T-helper 1 cell treated with Interleukin-12 subunit alpha and Interleukin-12 subunit beta and Interleukin-4 antibody, amounts not matched to agents 30 μg/mL and 1 μg/mL, for 36 hours (primary cell): ENCODE data around the gene SIDT2.

Experiments used
- H3K27ac Mint-ChIP-seq: one replicate; pipeline ENCODE4 v1.8.0; 2021; ENCODE audit warnings: mild to moderate bottlenecking, mixed read lengths
- H3K27me3 Mint-ChIP-seq: one replicate; pipeline ENCODE4 v1.8.0; 2021; ENCODE audit warnings: low read depth, mixed read lengths
- H3K36me3 Mint-ChIP-seq: one replicate; pipeline ENCODE4 v1.8.0; 2021; ENCODE audit warnings: low read depth, mixed read lengths
- H3K4me1 Mint-ChIP-seq: one replicate; pipeline ENCODE4 v1.8.0; 2021; ENCODE audit warnings: low read depth, mixed read lengths
- H3K4me3 Mint-ChIP-seq: one replicate; pipeline ENCODE4 v1.8.0; 2021; ENCODE audit warnings: mild to moderate bottlenecking, moderate library complexity, mixed read lengths
- H3K9me3 Mint-ChIP-seq: one replicate; pipeline ENCODE4 v1.8.0; 2021; ENCODE audit warnings: mixed read lengths

The SIDT2 gene

DNA sequence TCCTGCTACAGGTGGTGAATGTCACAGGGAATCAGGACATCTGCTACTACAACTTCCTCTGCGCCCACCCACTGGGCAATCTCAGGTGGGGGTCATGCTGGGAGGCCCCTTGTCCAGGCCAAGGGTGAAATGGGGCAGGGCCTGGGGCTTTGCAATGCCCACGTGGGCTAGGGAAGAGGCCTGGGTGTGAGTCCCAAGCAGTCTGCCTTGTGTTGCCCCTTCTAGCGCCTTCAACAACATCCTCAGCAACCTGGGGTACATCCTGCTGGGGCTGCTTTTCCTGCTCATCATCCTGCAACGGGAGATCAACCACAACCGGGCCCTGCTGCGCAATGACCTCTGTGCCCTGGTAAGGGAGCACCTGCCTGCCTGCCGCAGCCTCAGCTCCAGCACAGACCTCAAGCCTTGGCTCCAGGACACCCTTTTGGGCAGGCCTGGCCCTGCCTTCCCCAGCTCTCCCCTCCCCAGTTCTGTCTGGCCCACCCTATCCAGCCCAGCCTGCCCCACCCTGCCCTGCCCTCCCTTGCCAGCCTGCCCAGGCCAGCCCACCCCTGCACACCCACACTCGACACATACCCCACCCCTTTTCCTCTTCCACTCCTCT, 11.5 kb downstream of the SIDT2 start:
- H3K27ac Mint-ChIP-seq = no peak overlapping the region
- peaks cover 7% of the 10 kb centered on the region for H3K36me3 Mint-ChIP-seq
- no peaks in the 10 kb centered on the region for H3K9me3 Mint-ChIP-seq
- no peaks in the 10 kb centered on the region for H3K27me3 Mint-ChIP-seq
- H3K4me1 Mint-ChIP-seq = peaks cover 2% of the 10 kb centered on the region
- H3K4me3 Mint-ChIP-seq = no peak overlapping the region

DNA sequence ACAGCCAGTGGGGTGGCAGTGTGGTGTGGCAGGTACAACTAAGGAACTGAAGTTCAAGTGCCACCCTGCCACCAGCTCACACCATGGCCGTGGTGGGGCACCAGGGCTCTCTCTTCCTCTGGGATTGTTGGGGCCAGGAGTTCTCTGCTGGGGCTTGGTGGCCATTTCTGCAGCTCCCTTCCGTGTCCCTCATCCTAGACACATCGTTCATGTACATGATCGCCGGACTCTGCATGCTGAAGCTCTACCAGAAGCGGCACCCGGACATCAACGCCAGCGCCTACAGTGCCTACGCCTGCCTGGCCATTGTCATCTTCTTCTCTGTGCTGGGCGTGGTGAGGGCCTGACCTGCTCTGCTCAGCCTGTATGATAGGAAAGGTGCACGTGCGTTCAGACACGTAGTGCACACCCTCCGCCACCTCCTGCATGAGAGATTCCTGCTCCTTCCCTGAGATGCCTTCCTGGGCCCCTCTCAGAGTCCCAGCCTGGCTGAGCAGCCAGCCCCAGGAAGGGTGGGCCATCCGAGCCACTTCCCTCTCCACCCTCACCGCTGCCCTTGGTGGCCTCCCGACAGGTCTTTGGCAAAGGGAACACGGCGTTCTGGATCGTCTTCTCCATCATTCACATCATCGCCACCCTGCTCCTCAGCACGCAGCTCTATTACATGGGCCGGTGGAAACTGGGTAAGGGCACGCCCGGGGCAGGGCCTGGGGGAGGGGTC, 13.3 kb downstream of the SIDT2 start:
- Mint-ChIP-seq H3K9me3 (no peaks in the 10 kb centered on the region), H3K4me1 (peaks cover 2% of the 10 kb centered on the region)

DNA sequence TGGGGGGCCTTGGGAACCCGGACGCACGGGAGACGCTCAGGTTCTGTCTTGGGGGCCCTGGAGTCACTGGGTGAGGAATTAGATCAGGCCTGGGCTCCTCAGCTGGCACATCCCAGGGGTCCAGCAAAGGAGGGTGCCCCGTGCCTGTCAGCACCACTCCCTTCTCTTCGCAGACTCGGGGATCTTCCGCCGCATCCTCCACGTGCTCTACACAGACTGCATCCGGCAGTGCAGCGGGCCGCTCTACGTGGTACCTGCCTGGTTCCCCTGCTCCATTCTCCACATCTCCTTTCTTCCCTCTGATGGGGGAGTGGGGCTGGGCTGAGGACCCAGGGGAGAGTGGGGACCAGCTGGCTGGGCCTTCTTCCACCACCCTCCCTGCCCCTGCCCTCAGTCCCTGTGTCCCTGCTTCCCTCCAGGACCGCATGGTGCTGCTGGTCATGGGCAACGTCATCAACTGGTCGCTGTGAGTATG, 13.9 kb downstream of the SIDT2 start:
- Mint-ChIP-seq H3K9me3 (no peaks in the 10 kb centered on the region), H3K4me3 (no peak overlapping the region), H3K27me3 (no peaks in the 10 kb centered on the region), H3K4me1 (peaks cover 2% of the 10 kb centered on the region), H3K27ac (no peak overlapping the region), H3K36me3 (peaks cover 7% of the 10 kb centered on the region)

More for the DNA sequence above, 13.3 kb downstream of the SIDT2 start:
- Mint-ChIP-seq H3K4me3 (no peak overlapping the region), H3K27ac (no peak overlapping the region), H3K27me3 (no peaks in the 10 kb centered on the region), H3K36me3 (peaks cover 7% of the 10 kb centered on the region)

DNA sequence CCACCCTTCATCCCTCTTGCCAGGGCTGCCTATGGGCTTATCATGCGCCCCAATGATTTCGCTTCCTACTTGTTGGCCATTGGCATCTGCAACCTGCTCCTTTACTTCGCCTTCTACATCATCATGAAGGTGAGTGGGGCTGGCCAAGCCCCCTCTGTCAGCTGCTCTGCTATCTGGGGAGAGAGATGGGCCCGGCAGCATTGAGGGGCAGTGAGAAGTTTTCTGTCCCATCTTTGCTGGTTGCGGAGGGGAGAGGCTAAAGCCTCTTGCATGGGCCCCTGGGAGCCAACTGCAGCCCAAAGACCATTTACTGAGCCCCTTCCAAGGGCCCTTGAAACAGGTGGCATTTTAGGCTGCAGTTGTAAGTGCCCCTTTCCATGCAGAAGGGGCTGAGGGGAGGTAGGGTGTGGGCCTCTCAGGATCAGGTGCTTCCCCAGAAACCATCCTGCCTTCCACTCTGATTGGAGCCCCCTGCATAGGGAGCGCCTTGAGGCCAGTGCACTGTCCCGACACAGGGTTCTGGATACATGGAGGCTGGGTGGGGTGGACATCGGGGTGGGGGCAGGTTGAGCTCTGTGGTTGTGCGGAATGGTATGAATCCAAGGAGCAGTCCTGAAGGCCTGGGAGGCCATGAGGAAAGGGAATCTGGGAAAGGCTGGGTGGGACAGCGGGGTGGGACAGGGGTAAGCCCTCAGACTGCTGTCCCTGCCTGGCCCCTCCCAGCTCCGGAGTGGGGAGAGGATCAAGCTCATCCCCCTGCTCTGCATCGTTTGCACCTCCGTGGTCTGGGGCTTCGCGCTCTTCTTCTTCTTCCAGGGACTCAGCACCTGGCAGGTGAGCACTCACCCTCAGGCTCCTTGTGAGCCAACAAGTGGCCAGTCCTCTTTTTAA, 14.8 kb downstream of the SIDT2 start:
- H3K27ac Mint-ChIP-seq = peak overlapping the region; percentile 13
- H3K36me3 Mint-ChIP-seq = peaks cover 7% of the 10 kb centered on the region
- no peaks in the 10 kb centered on the region for H3K9me3 Mint-ChIP-seq
- no peaks in the 10 kb centered on the region for H3K27me3 Mint-ChIP-seq
- no peak overlapping the region for H3K4me3 Mint-ChIP-seq
- peaks cover 2% of the 10 kb centered on the region for H3K4me1 Mint-ChIP-seq

DNA sequence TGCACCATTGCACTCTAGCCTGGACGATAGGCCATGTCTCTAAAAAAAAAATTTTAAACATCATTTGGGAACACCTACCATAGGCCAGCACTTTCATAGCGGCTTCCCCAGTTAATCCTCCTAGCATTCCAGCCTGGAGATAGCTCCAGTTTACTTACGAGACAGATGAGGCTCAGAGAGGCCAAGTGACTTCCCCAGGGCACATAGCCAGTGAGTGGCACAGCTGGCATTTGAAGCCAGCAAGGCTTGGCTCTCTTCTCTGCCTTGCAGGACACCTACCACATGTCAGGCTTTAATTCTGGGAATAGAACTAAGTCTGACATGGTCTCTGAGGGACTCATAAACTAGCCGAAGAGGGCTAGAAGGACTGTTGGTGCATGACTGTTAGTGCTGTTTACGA, 15.7 kb downstream of the SIDT2 start:
- Mint-ChIP-seq H3K27ac (no peak overlapping the region), H3K27me3 (no peaks in the 10 kb centered on the region), H3K4me3 (no peak overlapping the region), H3K36me3 (peaks cover 7% of the 10 kb centered on the region), H3K4me1 (peaks cover 2% of the 10 kb centered on the region), H3K9me3 (no peaks in the 10 kb centered on the region)

DNA sequence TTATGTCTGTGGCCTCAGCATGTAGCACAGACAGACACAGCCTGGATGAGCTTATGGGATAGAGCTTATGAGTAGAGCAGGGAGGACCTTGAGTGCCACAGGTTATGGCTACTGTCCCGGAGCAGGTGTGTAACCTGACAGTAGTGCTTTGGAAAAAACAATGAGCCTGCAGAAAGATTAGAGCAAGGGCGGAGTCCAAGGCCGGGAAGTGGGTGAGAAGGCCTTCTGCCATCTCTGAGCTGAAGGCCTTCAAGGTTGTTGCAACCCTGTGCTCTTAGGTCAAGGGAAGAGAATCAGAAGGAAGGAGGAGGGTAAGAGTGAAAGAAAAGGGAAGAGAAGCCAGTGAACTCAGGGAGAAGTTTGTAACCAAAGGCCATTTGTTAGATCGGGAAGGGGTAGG, 16.7 kb downstream of the SIDT2 start:
- no peaks in the 10 kb centered on the region for H3K9me3 Mint-ChIP-seq
- H3K27ac Mint-ChIP-seq = peak overlapping the region; percentile 8
- peaks cover 7% of the 10 kb centered on the region for H3K36me3 Mint-ChIP-seq
- no peak overlapping the region for H3K4me3 Mint-ChIP-seq
- no peaks in the 10 kb centered on the region for H3K27me3 Mint-ChIP-seq
- peaks cover 2% of the 10 kb centered on the region for H3K4me1 Mint-ChIP-seq

DNA sequence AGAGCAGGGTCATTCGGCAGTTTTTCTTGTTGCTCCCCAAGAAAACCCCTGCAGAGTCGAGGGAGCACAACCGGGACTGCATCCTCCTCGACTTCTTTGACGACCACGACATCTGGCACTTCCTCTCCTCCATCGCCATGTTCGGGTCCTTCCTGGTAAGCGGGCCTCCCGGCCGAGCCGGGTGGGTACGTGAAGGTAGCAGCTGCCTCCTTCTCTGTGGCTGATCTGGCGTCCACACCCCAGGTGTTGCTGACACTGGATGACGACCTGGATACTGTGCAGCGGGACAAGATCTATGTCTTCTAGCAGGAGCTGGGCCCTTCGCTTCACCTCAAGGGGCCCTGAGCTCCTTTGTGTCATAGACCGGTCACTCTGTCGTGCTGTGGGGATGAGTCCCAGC, 17.2 kb downstream of the SIDT2 start:
- Mint-ChIP-seq H3K36me3 (peaks cover 3% of the 10 kb centered on the region), H3K4me3 (no peak overlapping the region), H3K9me3 (no peaks in the 10 kb centered on the region), H3K4me1 (peaks cover 2% of the 10 kb centered on the region), H3K27ac (no peak overlapping the region), H3K27me3 (no peaks in the 10 kb centered on the region)

DNA sequence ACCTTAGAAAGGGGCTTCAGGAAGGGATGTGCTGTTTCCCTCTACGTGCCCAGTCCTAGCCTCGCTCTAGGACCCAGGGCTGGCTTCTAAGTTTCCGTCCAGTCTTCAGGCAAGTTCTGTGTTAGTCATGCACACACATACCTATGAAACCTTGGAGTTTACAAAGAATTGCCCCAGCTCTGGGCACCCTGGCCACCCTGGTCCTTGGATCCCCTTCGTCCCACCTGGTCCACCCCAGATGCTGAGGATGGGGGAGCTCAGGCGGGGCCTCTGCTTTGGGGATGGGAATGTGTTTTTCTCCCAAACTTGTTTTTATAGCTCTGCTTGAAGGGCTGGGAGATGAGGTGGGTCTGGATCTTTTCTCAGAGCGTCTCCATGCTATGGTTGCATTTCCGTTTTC, 18.5 kb downstream of the SIDT2 start:
- Mint-ChIP-seq H3K27ac (no peak overlapping the region), H3K4me1 (peaks cover 2% of the 10 kb centered on the region), H3K36me3 (peaks cover 2% of the 10 kb centered on the region), H3K27me3 (no peaks in the 10 kb centered on the region), H3K9me3 (no peaks in the 10 kb centered on the region), H3K4me3 (no peak overlapping the region)

DNA sequence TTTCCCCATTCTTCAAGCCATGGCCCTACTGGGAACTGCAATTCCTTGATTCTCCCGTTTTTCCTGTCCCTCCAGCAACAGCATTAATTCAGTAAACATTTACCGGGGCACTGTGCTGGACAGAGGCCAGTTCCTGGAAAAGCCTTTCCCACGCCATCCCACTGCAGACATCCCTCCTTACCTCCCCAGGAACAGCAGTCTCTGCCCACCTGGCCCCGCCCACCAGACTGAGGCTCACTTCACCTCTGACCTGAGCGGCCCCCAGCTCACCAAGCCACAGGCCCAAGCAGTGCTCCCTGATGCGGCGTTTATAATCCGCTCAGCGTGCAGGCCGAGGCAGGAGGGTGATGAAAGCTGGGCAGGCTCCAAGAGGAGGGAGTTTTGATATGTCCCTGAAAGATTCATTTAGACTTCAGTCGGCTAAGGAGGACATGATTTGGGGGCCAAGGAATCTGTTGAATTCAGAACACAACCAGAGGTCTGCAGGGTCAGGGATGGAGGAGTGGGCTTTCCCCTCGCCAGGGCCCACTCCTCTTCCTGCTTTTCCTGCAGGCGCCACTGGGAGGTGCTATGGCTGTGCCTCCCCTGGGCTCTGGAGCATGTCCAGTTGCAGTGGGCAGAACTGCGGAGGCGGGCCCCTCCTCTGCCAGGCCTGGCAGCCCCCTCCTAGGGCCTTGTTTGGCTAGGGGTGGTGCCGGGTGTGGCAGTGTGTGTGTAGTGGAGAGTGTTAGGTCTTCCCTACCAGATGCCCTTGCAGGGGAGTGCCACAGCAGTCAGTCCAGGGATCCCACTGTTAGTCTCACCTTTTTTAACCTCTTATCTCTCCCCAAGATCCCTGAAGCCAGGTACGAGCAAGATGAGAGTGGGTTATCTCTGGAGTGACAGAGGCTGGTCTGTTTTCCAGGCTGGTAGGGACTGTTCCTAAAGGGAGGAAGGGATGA, 19.2 kb downstream of the SIDT2 start:
- no peaks in the 10 kb centered on the region for H3K27me3 Mint-ChIP-seq
- no peak overlapping the region for H3K27ac Mint-ChIP-seq
- H3K9me3 Mint-ChIP-seq = no peaks in the 10 kb centered on the region
- H3K4me1 Mint-ChIP-seq = peaks cover 2% of the 10 kb centered on the region
- peaks cover 2% of the 10 kb centered on the region for H3K36me3 Mint-ChIP-seq
- no peak overlapping the region for H3K4me3 Mint-ChIP-seq

DNA sequence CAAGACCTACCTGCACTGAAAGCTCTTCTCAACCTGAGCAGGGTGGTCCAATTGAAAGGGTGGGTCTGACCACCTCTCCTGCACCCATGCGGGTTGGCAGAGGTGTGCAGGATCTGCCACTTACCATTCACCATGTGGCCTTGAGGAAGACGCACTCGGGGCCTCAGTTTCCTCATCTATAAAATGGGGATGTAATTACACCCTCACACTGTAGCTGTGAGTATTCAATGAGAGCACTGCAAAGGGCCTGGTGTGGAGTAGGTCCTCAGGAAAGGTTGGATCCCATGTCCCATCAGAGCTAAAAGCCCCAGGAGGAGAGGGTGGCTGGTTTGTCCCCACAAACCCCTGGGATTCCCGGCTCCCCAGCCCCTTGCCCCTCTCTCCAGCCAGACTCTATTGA, 20.1 kb downstream of the SIDT2 start:
- Mint-ChIP-seq H3K4me3 (no peak overlapping the region), H3K4me1 (no peaks in the 10 kb centered on the region), H3K27me3 (no peaks in the 10 kb centered on the region), H3K36me3 (peaks cover 2% of the 10 kb centered on the region), H3K27ac (no peak overlapping the region), H3K9me3 (no peaks in the 10 kb centered on the region)

DNA sequence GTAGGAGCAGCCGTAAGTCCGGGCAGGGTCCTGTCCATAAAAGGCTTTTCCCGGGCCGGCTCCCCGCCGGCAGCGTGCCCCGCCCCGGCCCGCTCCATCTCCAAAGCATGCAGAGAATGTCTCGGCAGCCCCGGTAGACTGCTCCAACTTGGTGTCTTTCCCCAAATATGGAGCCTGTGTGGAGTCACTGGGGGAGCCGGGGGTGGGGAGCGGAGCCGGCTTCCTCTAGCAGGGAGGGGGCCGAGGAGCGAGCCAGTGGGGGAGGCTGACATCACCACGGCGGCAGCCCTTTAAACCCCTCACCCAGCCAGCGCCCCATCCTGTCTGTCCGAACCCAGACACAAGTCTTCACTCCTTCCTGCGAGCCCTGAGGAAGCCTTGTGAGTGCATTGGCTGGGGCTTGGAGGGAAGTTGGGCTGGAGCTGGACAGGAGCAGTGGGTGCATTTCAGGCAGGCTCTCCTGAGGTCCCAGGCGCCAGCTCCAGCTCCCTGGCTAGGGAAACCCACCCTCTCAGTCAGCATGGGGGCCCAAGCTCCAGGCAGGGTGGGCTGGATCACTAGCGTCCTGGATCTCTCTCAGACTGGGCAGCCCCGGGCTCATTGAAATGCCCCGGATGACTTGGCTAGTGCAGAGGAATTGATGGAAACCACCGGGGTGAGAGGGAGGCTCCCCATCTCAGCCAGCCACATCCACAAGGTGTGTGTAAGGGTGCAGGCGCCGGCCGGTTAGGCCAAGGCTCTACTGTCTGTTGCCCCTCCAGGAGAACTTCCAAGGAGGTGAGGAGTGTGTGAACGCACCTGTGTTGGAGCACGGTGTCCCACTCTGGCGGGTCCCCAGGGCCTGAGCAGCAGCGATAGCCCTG, 20.7 kb downstream of the SIDT2 start, which contains the start of gene TAGLN:
TAGLN (plus strand) TSS at position 318 of the 863 bp plus-strand sequence. CDS start 3,644 bp downstream, outside the sequence.
- H3K9me3 Mint-ChIP-seq = no peaks in the 10 kb centered on the region
- H3K27ac Mint-ChIP-seq = no peak within 1 kb of the TSS
- no peak within 1 kb of the TSS for H3K4me3 Mint-ChIP-seq
- peaks cover 7% of the 10 kb centered on the region for H3K36me3 Mint-ChIP-seq
- no peaks in the 10 kb centered on the region for H3K4me1 Mint-ChIP-seq
- H3K27me3 Mint-ChIP-seq = no peaks in the 10 kb centered on the region

DNA sequence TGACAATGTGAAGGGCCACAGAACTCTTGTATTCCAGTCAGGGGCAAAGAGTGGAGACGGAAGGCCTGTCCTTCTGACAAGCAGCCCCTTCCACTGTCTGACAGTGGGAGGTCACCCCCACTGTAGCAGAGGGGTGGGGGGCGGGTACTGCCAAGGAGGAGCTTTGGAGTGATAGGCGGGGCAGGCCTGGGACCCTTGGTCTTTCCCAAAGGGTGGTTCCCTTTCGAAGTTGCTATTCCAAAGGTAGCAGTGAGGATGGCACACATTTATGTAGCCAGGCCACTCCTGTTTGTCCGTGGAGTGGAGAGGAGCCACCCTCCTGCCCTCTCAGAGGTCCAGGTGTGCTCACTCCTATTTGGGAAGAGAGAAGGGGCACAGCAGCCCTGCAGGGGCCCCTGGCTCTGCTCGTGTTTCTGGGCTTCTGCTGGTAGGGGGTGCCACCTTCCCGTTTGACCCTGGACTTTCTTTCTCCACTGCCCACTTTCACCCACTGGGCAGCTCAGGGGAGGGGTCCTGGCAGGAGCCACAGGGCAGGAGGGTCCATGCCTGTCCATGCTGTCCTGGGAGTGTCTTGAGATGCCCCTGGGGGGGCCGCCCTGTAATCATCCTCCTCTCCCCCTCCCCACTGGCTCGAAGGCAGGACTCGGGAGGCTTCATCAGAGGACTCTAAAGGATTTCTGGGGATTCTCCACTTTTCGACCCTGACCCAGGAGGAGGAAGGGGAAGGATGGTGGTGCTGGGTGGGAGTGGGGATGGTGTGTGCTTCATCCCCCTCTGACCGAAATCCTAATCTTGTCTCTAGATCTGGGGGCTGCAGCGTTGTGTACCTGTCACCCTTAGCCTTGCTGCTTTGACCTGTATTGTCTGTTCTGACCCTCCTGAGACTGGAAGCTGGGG, 21.6 kb downstream of the SIDT2 start:
- Mint-ChIP-seq H3K36me3 (peaks cover 13% of the 10 kb centered on the region), H3K4me1 (no peaks in the 10 kb centered on the region), H3K4me3 (no peak overlapping the region), H3K27ac (no peak overlapping the region), H3K9me3 (no peaks in the 10 kb centered on the region), H3K27me3 (no peaks in the 10 kb centered on the region)
